CD4-positive, CD25-positive, alpha-beta regulatory T cell (primary cell): ENCODE data around the gene ATP2B2. TPM values are rescaled to one million over a fixed set of nuclear protein-coding genes. Genes with fewer than 3 reads are reported as not detected.

Experiments
- ATAC-seq, 2 donors: fragments of 150-1000 bp; cut with Tn5 transposase; one replicate each; pipeline ENCODE4 v1.10.0; 2021; ENCODE audit warnings: low read depth in 2 of 2, moderate number of reproducible peaks in 2 of 2, moderate library complexity in 1 of 2
- DNase-seq, 3 donors: peaks; one replicate each; pipeline versions ENCODE4 v3.0.0 to v3.0.0-alpha.2; 2012 to 2022; ENCODE audit warnings: mixed read lengths in 1 of 3
- H3K27ac ChIP-seq: one replicate; pipeline ENCODE4 v1.7.0; 2013; ENCODE audit warnings: mild to moderate bottlenecking, low read length; ENCODE audit not compliant: insufficient read depth, poor library complexity, severe bottlenecking
- H3K27me3 ChIP-seq: one replicate; pipeline ENCODE4 v1.7.0; 2013; ENCODE audit warnings: low read length; ENCODE audit not compliant: control insufficient read depth, insufficient read depth
- H3K36me3 ChIP-seq: one replicate; pipeline ENCODE4 v1.7.0; 2013; ENCODE audit warnings: mild to moderate bottlenecking, low read length, moderate library complexity; ENCODE audit not compliant: control insufficient read depth, insufficient read depth
- H3K4me1 ChIP-seq: 2 replicates; pipeline ENCODE4 v1.7.0; 2013; ENCODE audit warnings: mild to moderate bottlenecking, low read length; ENCODE audit not compliant: insufficient read depth, control insufficient read depth, poor library complexity, severe bottlenecking
- H3K4me3 ChIP-seq: one replicate; pipeline ENCODE4 v1.7.0; 2013; ENCODE audit warnings: low read depth, mild to moderate bottlenecking, low read length, moderate library complexity
- H3K9me3 ChIP-seq, 2 experiments: 1 replicate in 1 of 2; 2 replicates in 1 of 2; pipeline ENCODE4 v1.7.0; 2013; ENCODE audit warnings: low read length in 2 of 2, mild to moderate bottlenecking in 1 of 2, moderate library complexity in 1 of 2; ENCODE audit not compliant: control insufficient read depth in 2 of 2
- H3K27ac Mint-ChIP-seq, 3 donors: one replicate each; pipeline ENCODE4 v1.8.0; 2020 to 2022; ENCODE audit warnings: mild to moderate bottlenecking in 3 of 3, mixed read lengths in 3 of 3, moderate library complexity in 2 of 3
- H3K27me3 Mint-ChIP-seq: one replicate; pipeline ENCODE4 v1.8.0; 2022; ENCODE audit warnings: mild to moderate bottlenecking, mixed read lengths
- H3K36me3 Mint-ChIP-seq: one replicate; pipeline ENCODE4 v1.8.0; 2020; ENCODE audit warnings: mixed read lengths
- H3K4me1 Mint-ChIP-seq, 4 donors: one replicate each; pipeline ENCODE4 v1.8.0; 2020 to 2022; ENCODE audit warnings: mixed read lengths in 4 of 4, mild to moderate bottlenecking in 1 of 4
- H3K4me3 Mint-ChIP-seq, 4 donors: one replicate each; pipeline ENCODE4 v1.8.0; 2020 to 2022; ENCODE audit warnings: mild to moderate bottlenecking in 4 of 4, mixed read lengths in 4 of 4, moderate library complexity in 3 of 4
- H3K9me3 Mint-ChIP-seq, 7 donors: one replicate each; pipeline ENCODE4 v1.8.0; 2020 to 2022; ENCODE audit warnings: mixed read lengths in 7 of 7, mild to moderate bottlenecking in 3 of 7, moderate library complexity in 2 of 7
- polyA plus RNA-seq, 4 donors: library from polyadenylated mRNA; unstranded; fragments of 300-500 nt; fragmentation: Illumina TruSeq; gene quantifications; one replicate each; pipeline ENCODE4 v1.2.3, GENCODE V29; 2021
- total RNA-seq: library from RNA; stranded (reverse); gene quantifications from one replicate; pipeline ENCODE4 v1.2.3, GENCODE V29; 2022

The ATP2B2 gene
- total and polyA plus RNA-seq, 5 donors from 2014 or later = 0.13 TPM; not detected in 4

DNA sequence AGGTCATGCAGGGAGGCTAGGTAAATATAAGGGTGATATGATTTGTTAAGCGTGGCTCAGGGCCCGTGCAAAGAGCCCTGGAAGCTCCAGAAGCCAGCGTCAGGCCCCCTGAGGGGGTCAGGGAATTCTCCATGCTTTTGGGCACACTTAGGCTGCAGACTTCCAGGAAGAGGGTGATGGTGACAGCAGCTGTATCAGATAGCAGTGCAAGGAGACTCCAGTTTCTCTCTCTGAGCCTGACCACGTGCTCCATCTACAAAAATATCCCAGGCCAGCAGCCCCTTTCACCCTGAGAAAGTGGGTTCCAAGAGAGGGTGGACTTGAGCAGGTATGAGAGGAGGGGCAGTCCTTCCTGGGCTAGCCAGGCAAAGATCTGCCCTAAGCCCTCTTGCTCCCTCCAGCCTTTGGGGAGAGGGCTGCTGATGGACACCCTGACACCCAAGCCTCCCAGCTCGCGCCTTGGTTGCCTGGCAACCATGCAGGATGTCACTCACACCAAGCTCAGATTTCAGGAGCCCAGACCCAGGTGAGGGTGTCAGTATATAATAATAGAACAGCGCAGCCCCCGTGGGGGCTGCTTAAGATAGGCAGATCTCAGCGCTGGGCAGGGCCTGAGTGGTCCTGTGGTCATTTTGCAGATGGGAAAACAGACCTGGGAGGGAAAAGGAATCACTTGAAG is 35.8 kb downstream of the ATP2B2 start:
- DNase-seq = no peak
- H3K4me1 ChIP-seq = no peaks in the 10 kb centered on the region
- Mint-ChIP-seq H3K4me1 (peaks cover 0 to 3% (median 0%) of the 10 kb centered on the region in 4 donors), H3K27ac (no peak overlapping the region), H3K27me3 (peaks cover 5% of the 10 kb centered on the region), H3K36me3 (no peaks in the 10 kb centered on the region), H3K4me3 (no peak overlapping the region), H3K9me3 (no peaks in the 10 kb centered on the region)
- H3K36me3 ChIP-seq = no peaks in the 10 kb centered on the region
- no peak overlapping the region for H3K4me3 ChIP-seq
- H3K9me3 ChIP-seq = no peaks in the 10 kb centered on the region
- H3K27me3 ChIP-seq = peaks cover 2% of the 10 kb centered on the region
- ATAC-seq = no peak
- no peak overlapping the region for H3K27ac ChIP-seq

DNA sequence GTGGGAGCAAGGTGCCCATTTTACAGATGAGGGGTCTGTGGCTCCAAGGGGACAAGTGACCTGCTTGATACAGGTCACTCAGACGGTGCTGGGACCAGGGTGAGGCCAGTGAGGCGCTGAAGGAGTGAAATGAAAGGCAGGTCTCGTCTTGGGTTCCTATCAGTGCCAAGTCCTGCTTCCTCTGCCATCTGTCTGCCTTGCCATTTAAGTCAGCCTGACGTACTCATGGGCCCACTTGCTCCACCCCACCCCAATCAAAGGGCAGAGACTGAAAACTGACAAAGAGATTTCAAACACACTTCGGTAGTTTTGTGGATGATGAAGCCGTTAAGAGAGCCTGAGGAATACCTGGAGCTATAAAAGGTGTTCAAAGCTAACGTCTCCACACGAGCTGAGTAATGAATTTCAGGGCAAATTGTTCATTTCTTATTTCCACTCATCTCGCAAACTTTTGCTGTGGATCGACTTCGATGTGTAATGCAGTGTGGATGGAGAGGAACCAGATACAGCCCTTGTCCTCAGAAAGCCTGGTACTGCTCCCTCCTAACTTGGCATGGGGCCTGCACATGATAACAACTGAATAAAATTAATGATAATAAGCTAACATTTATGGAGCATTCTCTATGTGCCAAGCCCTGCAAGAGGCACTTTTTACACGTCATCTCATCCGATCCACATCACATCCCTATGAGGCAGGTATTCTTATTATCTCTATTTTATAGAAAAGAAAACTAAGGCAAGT is 36.6 kb downstream of the ATP2B2 start:
- no peaks in the 10 kb centered on the region for H3K9me3 ChIP-seq
- peaks cover 2% of the 10 kb centered on the region for H3K27me3 ChIP-seq
- Mint-ChIP-seq H3K4me3 (no peak overlapping the region), H3K4me1 (peaks cover 0 to 3% (median 0%) of the 10 kb centered on the region in 4 donors), H3K27me3 (peaks cover 5% of the 10 kb centered on the region), H3K36me3 (no peaks in the 10 kb centered on the region), H3K27ac (no peak overlapping the region), H3K9me3 (no peaks in the 10 kb centered on the region)
- DNase-seq (no peak), ATAC-seq (no peak)
- no peak overlapping the region for H3K27ac ChIP-seq
- H3K36me3 ChIP-seq = no peaks in the 10 kb centered on the region
- H3K4me1 ChIP-seq = no peaks in the 10 kb centered on the region
- H3K4me3 ChIP-seq = no peak overlapping the region

DNA sequence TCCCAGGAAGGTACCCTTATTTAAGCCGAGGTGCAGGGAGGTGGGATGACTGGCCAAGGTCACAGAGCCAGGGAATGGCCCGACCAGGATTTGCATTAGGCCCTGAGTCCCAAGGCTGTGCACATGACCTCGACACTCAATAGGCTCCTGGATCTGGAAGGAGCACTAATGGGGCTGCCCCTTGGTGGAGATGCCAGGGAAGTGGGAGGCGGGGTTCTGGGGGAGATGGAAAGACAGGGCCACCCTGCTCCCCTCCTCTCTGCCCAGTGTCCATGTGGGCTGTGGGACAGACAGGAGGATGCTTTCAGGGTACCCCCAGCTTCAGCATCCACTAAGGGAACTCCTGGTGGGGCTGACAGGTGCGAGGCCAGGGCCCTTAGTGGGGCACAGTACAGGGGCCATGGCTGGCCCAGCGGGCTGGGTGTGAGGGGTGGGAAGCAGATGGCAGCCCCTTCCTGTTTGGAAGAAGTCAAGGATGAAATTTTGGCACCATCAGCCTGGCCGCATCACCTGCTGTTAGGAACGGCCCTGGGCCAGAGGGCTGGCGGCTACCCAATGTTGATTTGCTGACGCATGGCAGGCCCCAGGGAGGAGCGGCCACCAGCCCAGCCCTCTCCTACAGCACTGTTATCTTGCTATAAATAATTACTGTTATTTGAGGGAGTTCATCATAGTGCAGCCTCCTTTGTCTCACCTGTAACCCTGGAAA is 37.3 kb downstream of the ATP2B2 start:
- peaks cover 2% of the 10 kb centered on the region for H3K27me3 ChIP-seq

DNA sequence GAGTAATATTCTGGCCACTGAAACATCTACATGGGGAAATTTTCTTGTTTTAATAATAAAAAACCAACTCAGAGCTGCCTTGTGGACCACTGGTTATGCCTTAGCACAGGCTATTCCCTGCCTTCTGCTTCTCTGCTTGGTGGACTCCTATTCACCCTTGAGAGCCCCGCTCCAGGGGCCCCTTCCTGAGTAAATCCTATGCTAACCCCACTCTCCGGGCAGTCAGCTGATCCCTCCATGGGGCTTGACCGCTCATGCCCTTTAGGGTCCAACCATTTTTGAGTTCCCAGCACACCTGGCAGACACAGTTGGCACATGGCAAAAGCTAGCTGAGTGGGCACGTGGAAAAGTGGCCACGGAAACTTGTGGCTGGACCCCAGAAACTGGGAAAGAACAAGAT is 38.2 kb downstream of the ATP2B2 start:
- ATAC-seq = no peak
- no peaks in the 10 kb centered on the region for H3K27me3 ChIP-seq
- no peak overlapping the region for H3K27ac Mint-ChIP-seq

More for the DNA sequence above, 37.3 kb downstream of the ATP2B2 start:
- Histone ChIP-seq H3K27ac (no peak overlapping the region), H3K4me3 (no peak overlapping the region), H3K36me3 (no peaks in the 10 kb centered on the region), H3K9me3 (no peaks in the 10 kb centered on the region), H3K4me1 (no peaks in the 10 kb centered on the region)
- no peak overlapping the region for H3K4me3 Mint-ChIP-seq
- no peak for ATAC-seq
- DNase-seq = no peak
- no peaks in the 10 kb centered on the region for H3K9me3 Mint-ChIP-seq
- no peak overlapping the region for H3K27ac Mint-ChIP-seq
- peaks cover 0 to 3% (median 0%) of the 10 kb centered on the region in 4 donors for H3K4me1 Mint-ChIP-seq
- H3K27me3 Mint-ChIP-seq = peaks cover 5% of the 10 kb centered on the region
- no peaks in the 10 kb centered on the region for H3K36me3 Mint-ChIP-seq

DNA sequence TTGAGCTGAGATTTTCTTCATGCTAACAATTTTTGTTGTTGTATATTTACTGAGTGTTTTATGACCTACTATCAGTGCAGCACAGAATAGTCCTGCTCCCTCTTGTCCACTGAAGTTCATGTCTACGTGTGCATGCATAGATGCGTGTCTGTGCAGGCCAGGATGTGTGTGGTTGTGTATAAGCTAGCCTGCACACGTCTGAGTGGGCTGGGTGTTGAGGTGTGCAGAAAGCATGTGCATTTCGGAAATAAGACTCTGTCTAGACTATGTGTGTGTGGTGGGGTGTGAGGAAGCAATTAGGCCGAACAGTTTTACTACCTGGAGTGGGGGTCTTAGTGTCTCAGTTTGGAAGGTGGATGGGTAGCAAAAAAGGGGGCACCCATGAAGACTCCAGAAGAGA is 39.2 kb downstream of the ATP2B2 start:
- Histone ChIP-seq H3K36me3 (no peaks in the 10 kb centered on the region), H3K4me3 (no peak overlapping the region), H3K9me3 (no peaks in the 10 kb centered on the region), H3K4me1 (no peaks in the 10 kb centered on the region), H3K27ac (no peak overlapping the region), H3K27me3 (no peaks in the 10 kb centered on the region)
- no peaks in the 10 kb centered on the region for H3K9me3 Mint-ChIP-seq
- no peak overlapping the region for H3K4me3 Mint-ChIP-seq
- peaks cover 0 to 6% (median 0%) of the 10 kb centered on the region in 4 donors for H3K4me1 Mint-ChIP-seq
- DNase-seq (no peak), ATAC-seq (no peak)
- H3K27me3 Mint-ChIP-seq = peaks cover 5% of the 10 kb centered on the region
- H3K27ac Mint-ChIP-seq = no peak overlapping the region
- no peaks in the 10 kb centered on the region for H3K36me3 Mint-ChIP-seq

More for the DNA sequence above, 38.2 kb downstream of the ATP2B2 start:
- Histone ChIP-seq H3K27ac (no peak overlapping the region), H3K4me3 (no peak overlapping the region), H3K9me3 (no peaks in the 10 kb centered on the region), H3K4me1 (no peaks in the 10 kb centered on the region), H3K36me3 (no peaks in the 10 kb centered on the region)
- DNase-seq = no peak
- Mint-ChIP-seq H3K36me3 (no peaks in the 10 kb centered on the region), H3K9me3 (no peaks in the 10 kb centered on the region), H3K4me3 (no peak overlapping the region), H3K4me1 (peaks cover 0 to 3% (median 0%) of the 10 kb centered on the region in 4 donors), H3K27me3 (peaks cover 5% of the 10 kb centered on the region)

DNA sequence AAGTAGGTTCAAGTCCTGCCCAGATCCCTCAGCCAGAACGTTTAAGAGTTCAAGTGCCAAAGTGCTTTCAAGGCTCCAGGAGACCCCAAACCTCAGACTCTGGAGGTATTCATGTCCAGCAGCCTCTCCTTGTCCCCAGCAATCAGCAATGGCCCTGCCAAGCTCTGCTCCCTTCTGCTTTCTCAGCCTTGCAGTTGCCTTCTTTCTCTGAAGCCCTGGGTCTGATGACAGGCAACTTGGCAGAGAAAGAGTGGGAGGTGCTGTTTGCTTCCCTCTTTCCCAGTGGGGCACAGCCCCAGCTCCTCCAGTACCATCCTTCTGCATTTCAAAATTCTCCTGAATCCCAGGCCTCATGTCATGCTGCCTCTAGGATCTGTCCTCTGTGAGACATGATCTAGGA is 40.2 kb downstream of the ATP2B2 start:
- Mint-ChIP-seq H3K9me3 (no peaks in the 10 kb centered on the region), H3K27ac (no peak overlapping the region), H3K27me3 (peaks cover 4% of the 10 kb centered on the region), H3K4me3 (no peak overlapping the region), H3K4me1 (peaks cover 0 to 6% (median 0%) of the 10 kb centered on the region in 4 donors), H3K36me3 (no peaks in the 10 kb centered on the region)
- Histone ChIP-seq H3K27ac (no peak overlapping the region), H3K27me3 (no peaks in the 10 kb centered on the region), H3K4me1 (no peaks in the 10 kb centered on the region), H3K36me3 (no peaks in the 10 kb centered on the region), H3K4me3 (no peak overlapping the region), H3K9me3 (no peaks in the 10 kb centered on the region)
- DNase-seq (no peak), ATAC-seq (no peak)

DNA sequence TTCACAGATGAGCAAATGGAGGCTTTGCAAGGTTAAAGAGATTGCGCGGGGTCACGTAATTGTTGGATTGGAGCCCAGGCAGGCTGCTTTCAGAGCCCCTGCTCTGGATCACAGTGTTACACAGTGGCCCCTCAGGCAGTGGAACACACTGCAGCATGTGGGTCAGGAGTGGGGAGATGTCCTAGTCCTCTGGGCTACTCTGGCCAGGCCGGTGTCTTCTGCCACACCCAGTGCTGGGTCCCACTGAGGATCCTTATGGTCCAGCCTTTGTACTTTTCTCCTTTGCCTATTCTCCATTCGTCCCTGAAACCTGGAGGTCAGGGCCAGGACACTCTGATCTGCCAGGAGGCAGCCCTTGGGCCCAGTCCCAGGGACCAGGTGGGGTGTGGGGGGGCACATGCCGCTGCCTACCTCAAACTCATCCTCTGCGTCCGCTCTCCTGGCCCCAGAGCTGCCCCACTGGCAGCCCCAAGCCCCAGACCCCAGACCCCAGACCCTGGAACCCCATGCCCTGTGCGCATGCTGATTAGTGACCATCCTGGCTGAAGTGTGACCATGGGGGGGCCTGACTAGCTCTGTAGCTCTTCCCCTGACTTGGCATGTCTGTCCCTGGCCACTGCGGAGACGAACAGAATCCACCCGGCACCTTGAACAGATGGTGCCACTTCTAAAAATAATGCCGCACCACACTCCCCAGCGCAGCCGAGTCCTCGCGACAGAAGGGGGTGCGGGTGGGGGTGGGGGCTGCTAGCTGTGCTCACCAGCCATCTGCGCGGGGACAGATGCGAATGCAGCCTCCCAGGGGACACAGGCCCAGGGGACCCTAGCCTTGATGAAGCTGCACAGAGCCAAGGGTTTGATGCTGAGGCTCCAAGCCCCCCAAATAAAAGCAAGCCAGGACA is 41.6 kb downstream of the ATP2B2 start:
- H3K9me3 Mint-ChIP-seq = peaks cover 0 to 1% (median 0%) of the 10 kb centered on the region in 7 donors
- no peak for ATAC-seq
- H3K27ac Mint-ChIP-seq = no peak overlapping the region
- H3K4me3 ChIP-seq = no peak overlapping the region
- no peak overlapping the region for H3K4me3 Mint-ChIP-seq
- H3K27ac ChIP-seq = no peak overlapping the region
- no peaks in the 10 kb centered on the region for H3K27me3 ChIP-seq
- H3K36me3 ChIP-seq = no peaks in the 10 kb centered on the region
- no peaks in the 10 kb centered on the region for H3K4me1 ChIP-seq
- DNase-seq = no peak
- no peaks in the 10 kb centered on the region for H3K27me3 Mint-ChIP-seq
- H3K36me3 Mint-ChIP-seq = no peaks in the 10 kb centered on the region
- peaks cover 0 to 6% (median 0%) of the 10 kb centered on the region in 4 donors for H3K4me1 Mint-ChIP-seq
- no peaks in the 10 kb centered on the region for H3K9me3 ChIP-seq
